Tibial nerve (tissue), 4 donors: Measurements from ENCODE around the gene FAM120B.

Experiments used
- CTCF ChIP-seq, 5 experiments: fragments of 200-600 bp in 3 of 5; fragments of 450-650 bp in 2 of 5; sonication (generic) in 3 of 5; IDR thresholded peaks; one replicate each; pipeline ENCODE4 v1.5.1; 2016 to 2019; ENCODE audit warnings: antibody characterized with exemption in 5 of 5, mild to moderate bottlenecking in 3 of 5, moderate library complexity in 2 of 5
- EP300 ChIP-seq, 2 donors: sonication (generic); formaldehyde crosslinking; IDR thresholded peaks; one replicate each; pipeline ENCODE4 v1.6.1; 2017; ENCODE audit warnings: antibody characterized with exemption in 2 of 2, mild to moderate bottlenecking in 1 of 2
- POLR2A ChIP-seq, 2 donors: fragments of 450-650 bp; IDR thresholded peaks; one replicate each; pipeline ENCODE4 v1.6.1; 2017; ENCODE audit warnings: antibody characterized with exemption in 2 of 2, mild to moderate bottlenecking in 2 of 2, moderate library complexity in 2 of 2

DNA sequence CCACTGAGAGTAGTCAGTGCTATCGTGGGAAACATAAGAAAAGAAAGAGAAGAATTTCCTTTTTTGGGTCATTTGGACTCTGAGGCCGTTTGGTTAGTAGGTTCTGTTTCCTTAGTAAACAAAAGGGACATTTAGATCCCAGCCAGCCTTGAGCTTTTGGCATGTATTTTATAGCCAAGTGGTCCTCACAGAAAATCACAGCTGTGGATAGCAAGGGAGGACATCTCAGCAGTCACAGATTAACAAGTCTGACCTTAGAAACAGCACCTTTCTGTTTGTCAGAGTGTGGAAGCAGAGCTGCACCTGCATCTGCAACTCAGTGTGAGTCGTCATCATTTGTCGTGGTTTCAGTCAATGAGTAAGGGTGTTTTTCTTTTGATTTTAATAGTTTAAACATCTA, 40.5 kb downstream of the FAM120B start:
- TF ChIP-seq CTCF (IDR thresholded peaks at IDR 0.05) (no peak), EP300 (IDR thresholded peaks at IDR 0.05) (no peak), POLR2A (IDR thresholded peaks at IDR 0.05) (no peak)
